Neural crest cell (in vitro differentiated cells): ENCODE results near the gene PPP1R17. TPM values are rescaled to one million over a fixed set of nuclear protein-coding genes. Genes with fewer than 3 reads are reported as not detected.
A peak's percentile ranks its signal among the peaks of the same experiment; 100 is the strongest.

Experiments
- DNase-seq: peaks from one replicate; pipeline ENCODE4 v3.0.0; 2021; ENCODE audit warnings: low read depth, mixed read lengths, low spot score
- H3K27ac Mint-ChIP-seq: one replicate; pipeline ENCODE4 v1.8.0; 2021; ENCODE audit warnings: mild to moderate bottlenecking, mixed read lengths; ENCODE audit not compliant: unreplicated experiment
- H3K27me3 Mint-ChIP-seq: 2 replicates; pipeline ENCODE4 v1.8.0; 2021; ENCODE audit warnings: low read depth, mild to moderate bottlenecking, mixed read lengths
- H3K36me3 Mint-ChIP-seq: 2 replicates; pipeline ENCODE4 v1.8.0; 2021; ENCODE audit warnings: low read depth, mild to moderate bottlenecking, mixed read lengths
- H3K4me1 Mint-ChIP-seq: 2 replicates; pipeline ENCODE4 v1.8.0; 2021; ENCODE audit warnings: mixed read lengths
- H3K4me3 Mint-ChIP-seq: one replicate; pipeline ENCODE4 v1.8.0; 2021; ENCODE audit warnings: mild to moderate bottlenecking, mixed read lengths
- H3K9me3 Mint-ChIP-seq: 2 replicates; pipeline ENCODE4 v1.8.0; 2021; ENCODE audit warnings: mixed read lengths
- total RNA-seq: library from RNA; stranded (reverse); gene quantifications from 2 replicates; pipeline ENCODE4 v1.2.1, GENCODE V29; 2021
- TF ChIP-seq, protein P1 (sequence below): fragments of 200-600 bp; sonication (generic); conservative IDR thresholded peaks from 2 replicates; pipeline ENCODE4 v1.5.0; 2021; ENCODE audit warnings: antibody characterized with exemption, mild to moderate bottlenecking

PPP1R17 gene
- total RNA-seq, 1 donor from 2014 or later: 1.4 TPM

DNA sequence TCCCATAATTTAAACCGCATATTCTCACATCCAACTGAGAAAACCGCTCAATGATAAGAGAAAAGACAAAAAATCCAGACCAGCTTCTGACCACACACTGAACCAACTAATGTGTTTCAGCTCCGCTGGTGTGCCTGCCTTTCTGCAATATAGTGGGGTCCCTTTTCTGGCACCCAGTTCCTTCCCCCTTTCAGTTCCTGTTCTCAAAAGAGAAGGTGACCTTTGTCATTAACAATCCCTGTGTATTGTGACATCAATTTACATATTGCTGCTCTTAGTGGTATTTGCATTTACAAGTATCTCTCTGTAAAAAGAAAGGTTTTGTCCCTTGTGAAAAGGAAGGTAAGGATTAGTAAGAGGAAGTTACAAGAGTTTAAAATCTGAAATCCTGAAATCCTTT lies 1.4 kb downstream of the PPP1R17 start:
- H3K36me3 Mint-ChIP-seq: no peaks in the 10 kb centered on the region
- no peak for DNase-seq
- no peak overlapping the region for H3K4me3 Mint-ChIP-seq
- TF ChIP-seq, protein P1, sequence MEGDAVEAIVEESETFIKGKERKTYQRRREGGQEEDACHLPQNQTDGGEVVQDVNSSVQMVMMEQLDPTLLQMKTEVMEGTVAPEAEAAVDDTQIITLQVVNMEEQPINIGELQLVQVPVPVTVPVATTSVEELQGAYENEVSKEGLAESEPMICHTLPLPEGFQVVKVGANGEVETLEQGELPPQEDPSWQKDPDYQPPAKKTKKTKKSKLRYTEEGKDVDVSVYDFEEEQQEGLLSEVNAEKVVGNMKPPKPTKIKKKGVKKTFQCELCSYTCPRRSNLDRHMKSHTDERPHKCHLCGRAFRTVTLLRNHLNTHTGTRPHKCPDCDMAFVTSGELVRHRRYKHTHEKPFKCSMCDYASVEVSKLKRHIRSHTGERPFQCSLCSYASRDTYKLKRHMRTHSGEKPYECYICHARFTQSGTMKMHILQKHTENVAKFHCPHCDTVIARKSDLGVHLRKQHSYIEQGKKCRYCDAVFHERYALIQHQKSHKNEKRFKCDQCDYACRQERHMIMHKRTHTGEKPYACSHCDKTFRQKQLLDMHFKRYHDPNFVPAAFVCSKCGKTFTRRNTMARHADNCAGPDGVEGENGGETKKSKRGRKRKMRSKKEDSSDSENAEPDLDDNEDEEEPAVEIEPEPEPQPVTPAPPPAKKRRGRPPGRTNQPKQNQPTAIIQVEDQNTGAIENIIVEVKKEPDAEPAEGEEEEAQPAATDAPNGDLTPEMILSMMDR: no peak
- no peaks in the 10 kb centered on the region for H3K9me3 Mint-ChIP-seq
- no peaks in the 10 kb centered on the region for H3K27me3 Mint-ChIP-seq
- peaks cover 38% of the 10 kb centered on the region for H3K4me1 Mint-ChIP-seq
- H3K27ac Mint-ChIP-seq: no peak overlapping the region

- H3K4me1 Mint-ChIP-seq: peaks cover 38% of the 10 kb centered on the region
- no peaks in the 10 kb centered on the region for H3K27me3 Mint-ChIP-seq
- no peaks in the 10 kb centered on the region for H3K36me3 Mint-ChIP-seq
- TF ChIP-seq, protein P1: no peak
- DNase-seq: no peak
- H3K27ac Mint-ChIP-seq: no peak overlapping the region
- H3K9me3 Mint-ChIP-seq: no peaks in the 10 kb centered on the region
- H3K4me3 Mint-ChIP-seq: no peak overlapping the region
These were observed 2.0 kb downstream of the PPP1R17 start for GRCh38 chr7:31688996-31689395.

- no peak overlapping the region for H3K27ac Mint-ChIP-seq
- H3K36me3 Mint-ChIP-seq: no peaks in the 10 kb centered on the region
- no peaks in the 10 kb centered on the region for H3K27me3 Mint-ChIP-seq
- H3K4me1 Mint-ChIP-seq: peaks cover 38% of the 10 kb centered on the region
- peak overlapping the region; percentile 41 for H3K4me3 Mint-ChIP-seq
- H3K9me3 Mint-ChIP-seq: no peaks in the 10 kb centered on the region
- DNase-seq: no peak
- TF ChIP-seq, protein P1: no peak
These were observed 3.9 kb downstream of the PPP1R17 start for GRCh38 chr7:31690935-31691334.

GRCh38 chr7:31692451-31692850 lies 5.4 kb downstream of the PPP1R17 start:
- Mint-ChIP-seq H3K4me1 (peaks cover 35% of the 10 kb centered on the region), H3K4me3 (no peak overlapping the region), H3K27ac (no peak overlapping the region), H3K9me3 (no peaks in the 10 kb centered on the region), H3K27me3 (peaks cover 7% of the 10 kb centered on the region), H3K36me3 (no peaks in the 10 kb centered on the region)
- DNase-seq: no peak
- TF ChIP-seq, protein P1: no peak

- no peak for DNase-seq
- TF ChIP-seq, protein P1: no peak
- Mint-ChIP-seq H3K4me1 (peaks cover 35% of the 10 kb centered on the region), H3K4me3 (no peak overlapping the region), H3K36me3 (no peaks in the 10 kb centered on the region), H3K27me3 (peaks cover 7% of the 10 kb centered on the region), H3K9me3 (no peaks in the 10 kb centered on the region), H3K27ac (no peak overlapping the region)
These were observed 5.9 kb downstream of the PPP1R17 start for GRCh38 chr7:31692871-31693270.
